SU-DHL-6 (cell line): Measurements from ENCODE around the gene EDA.

Experiments used
- H2AFZ ChIP-seq: fragments of 200-600 bp; sonication (generic); 2 replicates; pipeline ENCODE4 v1.6.1; 2014; ENCODE audit warnings: low read depth, mild to moderate bottlenecking, moderate library complexity, mixed read lengths, antibody characterized with exemption, low read length; ENCODE audit not compliant: severe bottlenecking
- H3F3A ChIP-seq: fragments of 200-600 bp; shearing (Covaris generic); 2 replicates; pipeline ENCODE4 v1.6.0; 2016; ENCODE audit warnings: antibody characterized with exemption, mild to moderate bottlenecking; ENCODE audit not compliant: insufficient read depth
- H3K27ac ChIP-seq: fragments of 200-600 bp; sonication (generic); 2 replicates; pipeline ENCODE4 v1.5.1; 2016; ENCODE audit warnings: low read depth, mild to moderate bottlenecking, low read length, moderate library complexity, mixed read lengths
- H3K27me3 ChIP-seq: fragments of 200-600 bp; sonication (generic), shearing (Covaris generic); 2 replicates; pipeline ENCODE4 v1.6.0; 2014; ENCODE audit warnings: mild to moderate bottlenecking, low read length
- H3K36me3 ChIP-seq: fragments of 200-600 bp; sonication (generic); 2 replicates; pipeline ENCODE4 v1.6.1; 2014; ENCODE audit warnings: mild to moderate bottlenecking, low read length, mixed read lengths
- H3K4me2 ChIP-seq: fragments of 300-600, 200-600 bp; shearing (Covaris generic), sonication (generic); 2 replicates; pipeline ENCODE4 v1.6.0; 2014; ENCODE audit warnings: low read length, low read depth, mild to moderate bottlenecking; ENCODE audit not compliant: poor library complexity, severe bottlenecking
- H3K4me3 ChIP-seq: fragments of 200-600 bp; sonication (generic); 2 replicates; pipeline ENCODE4 v1.5.1; 2014; ENCODE audit warnings: antibody characterized with exemption, low read length, mild to moderate bottlenecking, mixed read lengths; ENCODE audit not compliant: insufficient read depth, poor library complexity, severe bottlenecking
- H3K79me2 ChIP-seq: fragments of 200-600 bp; sonication (generic); 2 replicates; pipeline ENCODE4 v1.6.1; 2014; ENCODE audit warnings: mild to moderate bottlenecking, low read length, moderate library complexity; ENCODE audit not compliant: insufficient read depth
- H3K9ac ChIP-seq: fragments of 200-600 bp; sonication (generic); 2 replicates; pipeline ENCODE4 v1.7.0; 2014; ENCODE audit warnings: mild to moderate bottlenecking, low read length
- H3K9me2 ChIP-seq: fragments of 200-600 bp; sonication (generic); replicated peaks from 2 replicates; pipeline ENCODE4 v1.6.1; 2014; ENCODE audit warnings: low read length; ENCODE audit not compliant: insufficient read depth
- H3K9me3 ChIP-seq: fragments of 200-600 bp; sonication (generic); 2 replicates; pipeline ENCODE4 v1.6.1; 2014; ENCODE audit warnings: low read length, mixed read lengths; ENCODE audit not compliant: insufficient read depth
- H4K20me1 ChIP-seq: fragments of 200-600 bp; sonication (generic); 2 replicates; pipeline ENCODE4 v1.6.1; 2014; ENCODE audit warnings: low read depth, mild to moderate bottlenecking, antibody characterized with exemption, low read length, moderate library complexity, mixed read lengths
- EZH2phosphoT487 ChIP-seq: fragments of 200-600 bp; sonication (generic), shearing (Covaris generic); conservative IDR thresholded peaks from 2 replicates; pipeline ENCODE4 v1.6.1; 2018; ENCODE audit warnings: mild to moderate bottlenecking, antibody characterized with exemption, low read length, moderate library complexity, mixed read lengths
- TF ChIP-seq, protein P1 (sequence below): fragments of 200-600 bp; sonication (generic); IDR thresholded peaks from one replicate; pipeline ENCODE4 v1.5.1; 2017; ENCODE audit warnings: antibody characterized with exemption, mild to moderate bottlenecking, low read length, moderate library complexity; ENCODE audit not compliant: insufficient read depth, poor library complexity, severe bottlenecking

EDA gene

DNA sequence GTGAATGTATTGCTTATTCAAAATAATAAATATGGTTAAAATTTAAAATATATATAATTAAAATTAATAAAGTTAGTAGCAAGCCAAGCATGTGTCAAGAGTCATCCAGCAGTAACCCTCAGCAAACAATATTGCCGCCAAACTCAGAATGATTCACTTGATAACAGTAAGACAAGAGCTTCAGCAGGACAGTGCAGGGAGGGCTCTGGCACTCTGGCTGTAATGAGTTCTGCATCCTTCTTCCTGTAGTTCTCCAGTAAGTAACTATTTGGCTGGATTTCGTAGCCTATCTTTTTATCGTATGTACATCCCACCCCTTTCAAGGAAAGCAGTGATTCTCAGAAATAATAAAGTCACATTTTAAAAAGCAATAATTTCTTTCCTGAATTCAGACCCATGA, 464.0 kb downstream of the EDA start:
- Histone ChIP-seq H2AFZ (no peak overlapping the region), H3K4me2 (no peak overlapping the region), H3K9ac (no peak overlapping the region), H3K9me3 (no peaks in the 10 kb centered on the region), H3K27ac (no peak overlapping the region), H3K4me3 (no peak overlapping the region), H3F3A (no peaks in the 10 kb centered on the region), H3K36me3 (no peaks in the 10 kb centered on the region), H3K27me3 (no peaks in the 10 kb centered on the region), H3K9me2 (no peaks in the 10 kb centered on the region), H3K79me2 (no peaks in the 10 kb centered on the region), H4K20me1 (no peaks in the 10 kb centered on the region)
- TF ChIP-seq, protein P1, sequence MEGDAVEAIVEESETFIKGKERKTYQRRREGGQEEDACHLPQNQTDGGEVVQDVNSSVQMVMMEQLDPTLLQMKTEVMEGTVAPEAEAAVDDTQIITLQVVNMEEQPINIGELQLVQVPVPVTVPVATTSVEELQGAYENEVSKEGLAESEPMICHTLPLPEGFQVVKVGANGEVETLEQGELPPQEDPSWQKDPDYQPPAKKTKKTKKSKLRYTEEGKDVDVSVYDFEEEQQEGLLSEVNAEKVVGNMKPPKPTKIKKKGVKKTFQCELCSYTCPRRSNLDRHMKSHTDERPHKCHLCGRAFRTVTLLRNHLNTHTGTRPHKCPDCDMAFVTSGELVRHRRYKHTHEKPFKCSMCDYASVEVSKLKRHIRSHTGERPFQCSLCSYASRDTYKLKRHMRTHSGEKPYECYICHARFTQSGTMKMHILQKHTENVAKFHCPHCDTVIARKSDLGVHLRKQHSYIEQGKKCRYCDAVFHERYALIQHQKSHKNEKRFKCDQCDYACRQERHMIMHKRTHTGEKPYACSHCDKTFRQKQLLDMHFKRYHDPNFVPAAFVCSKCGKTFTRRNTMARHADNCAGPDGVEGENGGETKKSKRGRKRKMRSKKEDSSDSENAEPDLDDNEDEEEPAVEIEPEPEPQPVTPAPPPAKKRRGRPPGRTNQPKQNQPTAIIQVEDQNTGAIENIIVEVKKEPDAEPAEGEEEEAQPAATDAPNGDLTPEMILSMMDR = no peak
- TF ChIP-seq EZH2phosphoT487 = no peak

DNA sequence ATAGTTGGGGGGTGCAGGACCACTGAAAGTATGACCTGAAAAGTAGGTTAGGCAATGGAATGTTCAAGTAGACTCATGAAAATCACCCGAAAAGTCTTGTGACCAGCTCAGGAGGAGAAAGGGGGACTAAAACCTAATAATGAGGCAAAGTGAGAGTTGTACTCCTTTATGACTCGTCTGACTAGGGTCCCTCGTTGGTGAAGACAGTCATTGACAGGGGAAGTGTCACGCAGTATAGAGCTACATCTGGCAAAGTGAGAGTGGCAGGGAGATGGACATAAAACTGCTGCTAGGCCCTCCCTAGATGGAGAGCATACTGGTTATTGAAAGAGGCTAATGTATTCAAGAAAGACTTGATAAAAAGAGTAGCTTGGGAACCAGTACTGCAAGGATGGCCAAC, 466.8 kb downstream of the EDA start:
- TF ChIP-seq, protein P1 = no peak
- TF ChIP-seq EZH2phosphoT487 = no peak
- H3K36me3 ChIP-seq = no peaks in the 10 kb centered on the region
- H3K9me3 ChIP-seq = no peaks in the 10 kb centered on the region
- H3K79me2 ChIP-seq = no peaks in the 10 kb centered on the region
- H3K27ac ChIP-seq = no peak overlapping the region
- H3K27me3 ChIP-seq = no peaks in the 10 kb centered on the region
- no peaks in the 10 kb centered on the region for H3F3A ChIP-seq
- no peak overlapping the region for H2AFZ ChIP-seq
- H3K4me2 ChIP-seq = no peak overlapping the region
- no peak overlapping the region for H3K9ac ChIP-seq
- H3K9me2 ChIP-seq = no peaks in the 10 kb centered on the region
- no peaks in the 10 kb centered on the region for H4K20me1 ChIP-seq
- no peak overlapping the region for H3K4me3 ChIP-seq

DNA sequence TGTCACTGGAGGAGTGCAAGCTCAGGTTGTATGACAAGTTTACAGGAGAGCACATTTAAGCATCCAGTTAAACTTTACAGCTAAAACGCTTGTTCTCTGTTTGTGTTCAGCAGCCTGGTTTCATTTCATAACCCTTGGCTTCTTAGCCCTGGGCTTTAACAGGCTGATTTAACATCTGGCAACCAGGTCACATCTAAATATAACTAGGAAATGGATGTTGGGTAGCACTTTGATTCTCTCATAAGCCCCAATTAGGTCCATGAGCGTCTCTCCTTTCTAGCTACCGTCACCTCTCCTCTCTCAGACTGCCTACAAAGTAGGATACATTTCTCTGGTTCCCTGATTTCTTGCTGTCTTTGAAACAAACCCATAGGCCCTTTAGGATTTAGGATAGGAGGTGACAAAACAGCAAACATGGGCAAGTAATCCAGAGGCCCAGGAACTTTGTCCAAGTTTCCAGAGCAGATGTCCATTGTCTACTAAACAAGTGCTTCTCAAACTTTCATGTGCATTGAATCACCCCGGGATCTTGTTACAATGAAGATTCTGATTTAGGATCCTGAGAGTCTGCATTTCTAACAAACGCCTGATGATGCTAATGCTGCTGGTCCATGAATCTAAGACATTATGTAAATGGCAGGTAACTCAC, 468.8 kb downstream of the EDA start:
- Histone ChIP-seq H3K4me2 (no peak overlapping the region), H3K9ac (no peak overlapping the region), H3K36me3 (no peaks in the 10 kb centered on the region), H3K27me3 (no peaks in the 10 kb centered on the region), H3K9me3 (no peaks in the 10 kb centered on the region), H2AFZ (no peak overlapping the region), H3K9me2 (no peaks in the 10 kb centered on the region), H3F3A (no peaks in the 10 kb centered on the region), H3K27ac (no peak overlapping the region), H3K4me3 (no peak overlapping the region), H3K79me2 (no peaks in the 10 kb centered on the region), H4K20me1 (no peaks in the 10 kb centered on the region)
- TF ChIP-seq, protein P1 = no peak
- TF ChIP-seq EZH2phosphoT487 = no peak
